Activated naive CD8-positive, alpha-beta T cell treated with anti-CD3 and anti-CD28 coated beads, Interleukin-2, amount 50 U/mL, for 24 hours (primary cell): ENCODE data around the gene FHOD3.

Source experiments
- ATAC-seq: fragments of 150-1000 bp; cut with Tn5 transposase; one replicate; pipeline ENCODE4 v1.10.0; 2021
- DNase-seq: peaks from one replicate; pipeline ENCODE4 v3.0.0; 2021
- H3K27ac Mint-ChIP-seq: one replicate; pipeline ENCODE4 v1.8.0; 2021; ENCODE audit warnings: mild to moderate bottlenecking, mixed read lengths
- H3K27me3 Mint-ChIP-seq: one replicate; pipeline ENCODE4 v1.8.0; 2021; ENCODE audit warnings: mixed read lengths
- H3K36me3 Mint-ChIP-seq: one replicate; pipeline ENCODE4 v1.8.0; 2021; ENCODE audit warnings: low read depth, mixed read lengths
- H3K4me1 Mint-ChIP-seq: one replicate; pipeline ENCODE4 v1.8.0; 2021; ENCODE audit warnings: mixed read lengths
- H3K4me3 Mint-ChIP-seq: one replicate; pipeline ENCODE4 v1.8.0; 2021; ENCODE audit warnings: mild to moderate bottlenecking, moderate library complexity, mixed read lengths
- H3K9me3 Mint-ChIP-seq: one replicate; pipeline ENCODE4 v1.8.0; 2021; ENCODE audit warnings: mixed read lengths

Gene FHOD3

GRCh38 chr18:36650906-36651305 lies 353.4 kb downstream of the FHOD3 start:
- H3K27me3 Mint-ChIP-seq = peaks cover 7% of the 10 kb centered on the region
- no peaks in the 10 kb centered on the region for H3K36me3 Mint-ChIP-seq
- H3K9me3 Mint-ChIP-seq = no peaks in the 10 kb centered on the region
- no peak overlapping the region for H3K4me3 Mint-ChIP-seq
- H3K27ac Mint-ChIP-seq = no peak overlapping the region
- H3K4me1 Mint-ChIP-seq = no peaks in the 10 kb centered on the region
- ATAC-seq (no peak), DNase-seq (no peak)

DNA sequence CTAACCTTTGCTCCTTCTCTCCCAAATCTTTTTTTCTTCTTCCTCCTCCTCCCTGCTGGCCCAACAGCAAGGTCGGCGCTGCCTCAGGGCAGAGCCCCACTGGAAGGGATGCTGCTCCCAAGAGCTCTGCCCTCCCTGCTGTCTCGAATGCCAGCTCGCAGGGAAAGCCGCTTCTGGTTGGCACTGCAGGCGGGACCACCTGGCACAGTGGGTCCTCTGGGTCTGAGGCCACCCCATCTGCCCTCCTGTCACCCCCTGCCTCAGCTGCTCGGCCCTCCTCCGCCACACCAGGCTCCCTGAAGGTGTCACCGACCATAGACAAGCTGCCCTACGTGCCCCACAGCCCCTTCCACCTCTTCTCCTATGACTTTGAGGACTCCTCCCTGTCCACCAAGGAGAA lies 355.0 kb downstream of the FHOD3 start:
- H3K27ac Mint-ChIP-seq = no peak overlapping the region
- no peak for DNase-seq
- H3K4me3 Mint-ChIP-seq = no peak overlapping the region
- no peak for ATAC-seq
- peaks cover 3% of the 10 kb centered on the region for H3K27me3 Mint-ChIP-seq
- H3K9me3 Mint-ChIP-seq = no peaks in the 10 kb centered on the region
- H3K4me1 Mint-ChIP-seq = no peaks in the 10 kb centered on the region
- no peaks in the 10 kb centered on the region for H3K36me3 Mint-ChIP-seq

DNA sequence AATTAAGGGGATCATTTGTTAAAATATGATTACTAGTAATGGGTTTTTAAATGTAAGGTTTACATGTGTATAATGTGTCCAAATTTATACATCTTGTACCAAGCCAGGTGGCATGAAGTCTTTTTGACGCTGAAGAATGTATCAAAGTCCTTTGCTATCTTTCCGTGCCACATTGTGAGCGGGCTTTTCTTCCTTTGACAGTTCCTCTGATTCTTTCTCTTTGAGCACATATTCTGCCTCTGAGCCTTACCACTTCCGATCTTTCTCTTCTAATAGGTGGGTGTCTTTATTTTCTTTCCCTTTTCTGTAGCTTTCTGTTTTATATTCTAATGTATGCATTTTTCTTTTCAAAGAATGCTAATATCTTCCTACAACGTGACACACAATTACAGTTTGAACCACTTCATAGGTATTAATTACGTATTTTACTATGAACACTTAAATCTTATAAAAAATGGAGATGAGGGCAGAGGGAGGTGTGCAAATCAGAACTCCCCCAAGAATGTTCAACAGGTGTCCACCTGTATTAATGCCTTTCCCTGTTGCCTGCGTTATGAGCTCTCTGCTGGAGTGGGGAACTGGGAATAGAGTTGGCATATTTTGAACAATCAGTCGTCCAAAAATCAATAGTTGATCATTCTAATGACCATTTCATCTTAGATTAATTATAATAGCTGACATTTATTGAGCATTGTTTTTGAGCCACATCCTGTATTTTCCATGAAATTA lies 355.8 kb downstream of the FHOD3 start:
- Mint-ChIP-seq H3K9me3 (no peaks in the 10 kb centered on the region), H3K27ac (no peak overlapping the region), H3K27me3 (peaks cover 3% of the 10 kb centered on the region), H3K36me3 (no peaks in the 10 kb centered on the region), H3K4me1 (no peaks in the 10 kb centered on the region), H3K4me3 (no peak overlapping the region)
- DNase-seq = no peak
- ATAC-seq = no peak

DNA sequence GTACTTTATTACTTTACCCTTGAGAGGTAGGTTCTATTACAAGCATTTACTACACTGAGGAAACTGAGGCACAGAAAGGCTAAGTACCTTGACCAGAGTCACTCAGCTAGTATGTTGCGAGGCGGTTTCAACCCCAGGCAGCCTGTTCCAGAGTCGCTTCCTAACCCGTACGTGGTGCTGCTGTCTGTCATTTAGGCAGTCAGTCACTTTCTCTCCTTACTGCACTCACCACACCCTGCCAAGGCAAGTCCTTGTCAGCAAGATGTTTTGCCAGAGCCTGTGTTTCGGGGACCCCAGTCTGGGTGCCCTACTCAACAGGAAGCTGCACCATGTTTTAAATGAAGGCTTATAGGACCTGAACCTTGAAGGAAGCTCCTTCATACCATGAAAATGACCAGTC lies 356.4 kb downstream of the FHOD3 start:
- ATAC-seq = no peak

DNA sequence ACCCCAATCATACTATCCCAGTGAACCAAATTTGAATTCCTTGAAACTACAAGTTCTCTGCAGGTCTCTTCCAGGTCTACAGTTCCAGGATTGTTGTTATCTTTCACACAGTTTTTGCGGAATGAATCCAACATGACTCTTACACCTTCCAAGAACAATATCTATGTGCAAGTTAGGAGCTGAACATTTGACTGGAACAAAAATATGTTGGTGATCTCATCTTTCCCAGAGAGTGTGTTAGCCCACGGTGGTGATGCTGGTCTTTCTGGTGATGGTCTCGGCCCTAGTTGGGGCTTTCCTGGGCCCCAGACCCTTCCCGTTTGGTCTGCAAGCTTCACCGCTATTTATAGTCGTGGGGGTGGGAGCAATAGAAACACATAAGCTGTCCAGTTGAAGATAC lies 357.6 kb downstream of the FHOD3 start:
- DNase-seq = no peak

More for the DNA sequence above, 356.4 kb downstream of the FHOD3 start:
- Mint-ChIP-seq H3K9me3 (no peaks in the 10 kb centered on the region), H3K36me3 (no peaks in the 10 kb centered on the region), H3K4me1 (no peaks in the 10 kb centered on the region), H3K27ac (no peak overlapping the region), H3K27me3 (peaks cover 2% of the 10 kb centered on the region), H3K4me3 (no peak overlapping the region)
- DNase-seq = no peak

DNA sequence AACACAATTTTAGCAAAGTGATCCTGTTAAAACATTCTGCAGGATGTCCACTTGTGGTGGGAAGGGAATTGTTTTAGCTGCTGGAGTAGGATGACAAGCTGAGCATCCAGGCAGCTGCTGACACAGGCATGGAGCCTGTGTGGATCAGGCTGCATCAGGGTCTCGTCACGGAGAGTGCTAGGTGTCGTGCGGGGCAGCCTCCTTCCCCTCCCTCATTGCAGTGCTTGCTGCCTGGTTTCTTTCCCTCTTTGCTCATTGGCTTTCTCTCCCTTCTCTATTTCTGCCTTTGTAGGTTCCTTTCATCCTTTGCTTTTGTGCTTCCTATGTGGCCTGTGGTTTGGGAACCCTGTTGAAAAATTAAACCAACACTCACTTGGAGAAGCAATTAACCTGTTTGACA lies 358.4 kb downstream of the FHOD3 start:
- H3K9me3 Mint-ChIP-seq = no peaks in the 10 kb centered on the region
- DNase-seq = no peak
- no peaks in the 10 kb centered on the region for H3K27me3 Mint-ChIP-seq
- ATAC-seq = no peak
- H3K4me3 Mint-ChIP-seq = no peak overlapping the region
- H3K36me3 Mint-ChIP-seq = no peaks in the 10 kb centered on the region
- H3K4me1 Mint-ChIP-seq = no peaks in the 10 kb centered on the region
- H3K27ac Mint-ChIP-seq = no peak overlapping the region

More for the DNA sequence above, 357.6 kb downstream of the FHOD3 start:
- Mint-ChIP-seq H3K36me3 (no peaks in the 10 kb centered on the region), H3K27ac (no peak overlapping the region), H3K27me3 (peaks cover 2% of the 10 kb centered on the region), H3K9me3 (no peaks in the 10 kb centered on the region), H3K4me3 (no peak overlapping the region), H3K4me1 (no peaks in the 10 kb centered on the region)
- no peak for ATAC-seq

- Mint-ChIP-seq H3K9me3 (no peaks in the 10 kb centered on the region), H3K4me1 (no peaks in the 10 kb centered on the region), H3K27ac (no peak overlapping the region), H3K36me3 (no peaks in the 10 kb centered on the region), H3K27me3 (no peaks in the 10 kb centered on the region), H3K4me3 (no peak overlapping the region)
- ATAC-seq = no peak
- DNase-seq = no peak
Observed at GRCh38 chr18:36658611-36659010, 361.1 kb downstream of the FHOD3 start.

GRCh38 chr18:36660311-36660710 lies 362.8 kb downstream of the FHOD3 start:
- H3K27ac Mint-ChIP-seq = no peak overlapping the region

DNA sequence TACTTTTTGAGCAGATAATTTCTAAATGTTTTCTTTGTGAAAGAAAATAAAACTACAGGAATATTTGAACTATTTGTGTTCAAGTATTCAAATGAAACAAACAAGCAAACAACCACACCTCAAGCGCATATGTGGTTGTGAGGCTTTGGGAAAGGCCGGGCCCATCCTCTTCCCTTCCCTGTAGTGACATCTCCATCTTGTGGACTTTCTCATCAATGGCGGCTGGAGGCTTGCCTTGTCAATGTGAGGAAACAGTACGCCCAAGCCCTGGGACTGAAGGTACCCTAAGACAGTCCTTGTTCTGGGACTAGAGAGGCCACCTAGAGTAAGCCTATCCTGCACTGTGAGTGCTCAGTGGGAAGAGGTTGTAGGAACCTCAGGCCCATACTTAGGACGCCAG lies 364.5 kb downstream of the FHOD3 start:
- H3K4me3 Mint-ChIP-seq = no peak overlapping the region

More at GRCh38 chr18:36660311-36660710, 362.8 kb downstream of the FHOD3 start:
- no peak for DNase-seq
- Mint-ChIP-seq H3K27me3 (peaks cover 3% of the 10 kb centered on the region), H3K4me1 (no peaks in the 10 kb centered on the region), H3K36me3 (no peaks in the 10 kb centered on the region), H3K9me3 (no peaks in the 10 kb centered on the region), H3K4me3 (no peak overlapping the region)
- no peak for ATAC-seq

GRCh38 chr18:36663312-36663711 lies 365.8 kb downstream of the FHOD3 start:
- Mint-ChIP-seq H3K27ac (no peak overlapping the region), H3K27me3 (peaks cover 6% of the 10 kb centered on the region), H3K36me3 (no peaks in the 10 kb centered on the region), H3K4me1 (no peaks in the 10 kb centered on the region), H3K9me3 (no peaks in the 10 kb centered on the region), H3K4me3 (no peak overlapping the region)
- no peak for ATAC-seq
- DNase-seq = no peak

More for the DNA sequence above, 364.5 kb downstream of the FHOD3 start:
- H3K27ac Mint-ChIP-seq = no peak overlapping the region
- no peaks in the 10 kb centered on the region for H3K4me1 Mint-ChIP-seq
- DNase-seq (no peak), ATAC-seq (no peak)
- H3K36me3 Mint-ChIP-seq = no peaks in the 10 kb centered on the region
- peaks cover 6% of the 10 kb centered on the region for H3K27me3 Mint-ChIP-seq
- H3K9me3 Mint-ChIP-seq = no peaks in the 10 kb centered on the region

- Mint-ChIP-seq H3K4me1 (no peaks in the 10 kb centered on the region), H3K9me3 (no peaks in the 10 kb centered on the region), H3K4me3 (no peak overlapping the region), H3K27ac (no peak overlapping the region), H3K27me3 (peaks cover 8% of the 10 kb centered on the region), H3K36me3 (no peaks in the 10 kb centered on the region)
- ATAC-seq (no peak), DNase-seq (no peak)
Observed at GRCh38 chr18:36665952-36666351, 368.4 kb downstream of the FHOD3 start.

GRCh38 chr18:36667811-36668210 lies 370.3 kb downstream of the FHOD3 start:
- Mint-ChIP-seq H3K36me3 (no peaks in the 10 kb centered on the region), H3K4me3 (no peak overlapping the region), H3K27me3 (peaks cover 10% of the 10 kb centered on the region), H3K4me1 (no peaks in the 10 kb centered on the region), H3K9me3 (no peaks in the 10 kb centered on the region), H3K27ac (no peak overlapping the region)
- ATAC-seq = no peak
- no peak for DNase-seq

- H3K4me3 Mint-ChIP-seq = no peak overlapping the region
- DNase-seq (no peak), ATAC-seq (no peak)
- no peak overlapping the region for H3K27ac Mint-ChIP-seq
- peaks cover 13% of the 10 kb centered on the region for H3K27me3 Mint-ChIP-seq
- peaks cover 2% of the 10 kb centered on the region for H3K4me1 Mint-ChIP-seq
- H3K9me3 Mint-ChIP-seq = no peaks in the 10 kb centered on the region
- H3K36me3 Mint-ChIP-seq = no peaks in the 10 kb centered on the region
Observed at GRCh38 chr18:36668349-36668748, 370.8 kb downstream of the FHOD3 start.

GRCh38 chr18:36672437-36673344 lies 375.2 kb downstream of the FHOD3 start:
- Mint-ChIP-seq H3K9me3 (peaks cover 4% of the 10 kb centered on the region), H3K27me3 (peaks cover 11% of the 10 kb centered on the region), H3K4me1 (peaks cover 2% of the 10 kb centered on the region), H3K27ac (no peak overlapping the region), H3K36me3 (no peaks in the 10 kb centered on the region), H3K4me3 (no peak overlapping the region)
- DNase-seq (no peak), ATAC-seq (no peak)

GRCh38 chr18:36673452-36673851 lies 375.9 kb downstream of the FHOD3 start:
- DNase-seq = no peak
- Mint-ChIP-seq H3K27ac (no peak overlapping the region), H3K4me1 (peaks cover 2% of the 10 kb centered on the region), H3K4me3 (no peak overlapping the region), H3K36me3 (no peaks in the 10 kb centered on the region), H3K27me3 (peaks cover 11% of the 10 kb centered on the region), H3K9me3 (peaks cover 4% of the 10 kb centered on the region)
- no peak for ATAC-seq
